Prostate gland (tissue), 2 donors: ENCODE measurements around the gene POLR1A.

ENCODE experiments used
- POLR2A ChIP-seq: fragments of 450-650 bp; IDR thresholded peaks from one replicate; pipeline ENCODE4 v1.6.1; 2016; ENCODE audit warnings: antibody characterized with exemption, mild to moderate bottlenecking
- TF ChIP-seq, protein P1 (sequence below), 4 experiments: fragments of 200-600 bp in 2 of 4; fragments of 450-650 bp in 2 of 4; sonication (generic) in 2 of 4; IDR thresholded peaks; 1 replicate in 3 of 4; 2 replicates in 1 of 4; pipeline ENCODE4 v1.5.1; 2016 to 2019; ENCODE audit warnings: antibody characterized with exemption in 4 of 4, mild to moderate bottlenecking in 2 of 4, moderate library complexity in 2 of 4

DNA sequence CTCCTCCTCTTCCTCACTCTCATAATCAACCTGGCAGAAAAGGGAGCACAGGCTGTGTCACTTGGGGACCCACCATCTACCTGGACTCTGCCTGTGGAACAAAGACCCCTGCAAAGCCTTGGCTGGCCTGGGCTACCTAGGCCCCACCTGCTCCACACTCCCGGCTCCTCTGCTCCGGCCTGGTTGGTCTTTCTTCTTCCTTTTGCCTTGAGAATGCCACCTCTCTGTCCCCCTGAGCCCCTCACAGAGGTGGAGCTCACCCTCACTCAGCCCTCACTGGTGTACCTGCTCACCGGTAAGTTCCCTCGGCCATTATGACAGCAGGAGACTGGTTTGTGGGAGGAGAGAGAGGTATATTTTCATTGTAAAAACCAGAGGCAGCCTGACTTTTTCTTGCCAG lies 74.1 kb downstream of the POLR1A start:
- TF ChIP-seq, protein P1, sequence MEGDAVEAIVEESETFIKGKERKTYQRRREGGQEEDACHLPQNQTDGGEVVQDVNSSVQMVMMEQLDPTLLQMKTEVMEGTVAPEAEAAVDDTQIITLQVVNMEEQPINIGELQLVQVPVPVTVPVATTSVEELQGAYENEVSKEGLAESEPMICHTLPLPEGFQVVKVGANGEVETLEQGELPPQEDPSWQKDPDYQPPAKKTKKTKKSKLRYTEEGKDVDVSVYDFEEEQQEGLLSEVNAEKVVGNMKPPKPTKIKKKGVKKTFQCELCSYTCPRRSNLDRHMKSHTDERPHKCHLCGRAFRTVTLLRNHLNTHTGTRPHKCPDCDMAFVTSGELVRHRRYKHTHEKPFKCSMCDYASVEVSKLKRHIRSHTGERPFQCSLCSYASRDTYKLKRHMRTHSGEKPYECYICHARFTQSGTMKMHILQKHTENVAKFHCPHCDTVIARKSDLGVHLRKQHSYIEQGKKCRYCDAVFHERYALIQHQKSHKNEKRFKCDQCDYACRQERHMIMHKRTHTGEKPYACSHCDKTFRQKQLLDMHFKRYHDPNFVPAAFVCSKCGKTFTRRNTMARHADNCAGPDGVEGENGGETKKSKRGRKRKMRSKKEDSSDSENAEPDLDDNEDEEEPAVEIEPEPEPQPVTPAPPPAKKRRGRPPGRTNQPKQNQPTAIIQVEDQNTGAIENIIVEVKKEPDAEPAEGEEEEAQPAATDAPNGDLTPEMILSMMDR (IDR thresholded peaks at IDR 0.05): no peak
- TF ChIP-seq POLR2A: no peak
